ENCODE measurements around the gene NMNAT1.

DNA sequence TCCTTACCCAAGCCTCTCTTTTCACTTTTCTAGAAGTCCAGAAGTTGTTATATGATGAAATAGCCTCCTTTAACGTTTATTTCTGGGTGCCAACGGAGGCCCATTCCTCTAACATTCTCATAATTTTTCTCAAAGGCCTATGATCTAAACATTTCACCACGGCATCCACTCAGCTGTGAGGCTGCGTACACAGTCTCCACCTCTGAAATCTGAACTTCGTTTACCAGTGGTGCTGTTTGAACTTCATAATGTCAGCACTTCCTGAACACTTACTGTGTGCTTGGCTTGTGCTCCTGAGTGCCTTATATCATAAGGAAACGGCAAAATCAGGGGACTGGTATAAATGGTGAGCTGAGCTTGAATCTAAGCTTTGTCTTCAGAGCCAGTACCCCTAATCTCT is 41.7 kb downstream of the NMNAT1 start:
- no peak for TF ChIP-seq EZH2 (IDR thresholded peaks at IDR 0.05; ENCODE audit: low read length, unreplicated experiment)
- TF ChIP-seq, protein P1, sequence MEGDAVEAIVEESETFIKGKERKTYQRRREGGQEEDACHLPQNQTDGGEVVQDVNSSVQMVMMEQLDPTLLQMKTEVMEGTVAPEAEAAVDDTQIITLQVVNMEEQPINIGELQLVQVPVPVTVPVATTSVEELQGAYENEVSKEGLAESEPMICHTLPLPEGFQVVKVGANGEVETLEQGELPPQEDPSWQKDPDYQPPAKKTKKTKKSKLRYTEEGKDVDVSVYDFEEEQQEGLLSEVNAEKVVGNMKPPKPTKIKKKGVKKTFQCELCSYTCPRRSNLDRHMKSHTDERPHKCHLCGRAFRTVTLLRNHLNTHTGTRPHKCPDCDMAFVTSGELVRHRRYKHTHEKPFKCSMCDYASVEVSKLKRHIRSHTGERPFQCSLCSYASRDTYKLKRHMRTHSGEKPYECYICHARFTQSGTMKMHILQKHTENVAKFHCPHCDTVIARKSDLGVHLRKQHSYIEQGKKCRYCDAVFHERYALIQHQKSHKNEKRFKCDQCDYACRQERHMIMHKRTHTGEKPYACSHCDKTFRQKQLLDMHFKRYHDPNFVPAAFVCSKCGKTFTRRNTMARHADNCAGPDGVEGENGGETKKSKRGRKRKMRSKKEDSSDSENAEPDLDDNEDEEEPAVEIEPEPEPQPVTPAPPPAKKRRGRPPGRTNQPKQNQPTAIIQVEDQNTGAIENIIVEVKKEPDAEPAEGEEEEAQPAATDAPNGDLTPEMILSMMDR (conservative IDR thresholded peaks at IDR 0.05; ENCODE audit: low read depth, low read length), result no peak
